DOHH2 (cell line): ENCODE results near the gene GOLGA1.

Experiments
- EZH2phosphoT487 ChIP-seq: fragments of 200-600 bp; sonication (generic); IDR thresholded peaks from 2 replicates; pipeline ENCODE4 v1.6.1; 2017; ENCODE audit warnings: borderline replicate concordance, mild to moderate bottlenecking, antibody characterized with exemption, low read length, moderate library complexity, mixed read lengths
- TF ChIP-seq, protein P1 (sequence below): fragments of 200-600 bp; sonication (generic); IDR thresholded peaks from one replicate; pipeline ENCODE4 v1.5.1; 2014; ENCODE audit warnings: antibody characterized with exemption, mild to moderate bottlenecking, low read depth, low read length; ENCODE audit not compliant: poor library complexity, severe bottlenecking

DNA sequence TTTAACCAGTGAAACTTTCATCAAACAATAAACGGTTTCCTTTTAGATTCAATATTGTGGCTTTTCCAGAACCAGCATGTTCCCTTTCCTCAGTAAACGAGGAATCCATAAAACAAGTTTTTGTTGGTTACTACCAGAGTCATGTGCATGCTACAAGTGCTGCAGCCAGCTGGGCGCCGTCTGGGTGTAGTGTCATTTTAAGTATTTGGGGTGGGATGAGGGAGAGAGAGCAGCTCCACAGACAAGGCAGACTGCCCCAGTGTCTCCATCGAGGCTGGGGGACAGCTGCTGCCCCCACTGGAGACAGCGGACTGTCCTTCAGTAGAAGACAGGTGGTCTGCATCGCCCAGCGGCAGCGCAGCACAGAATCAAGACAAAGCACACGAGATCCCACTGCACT lies 61.7 kb downstream of the GOLGA1 start:
- TF ChIP-seq, protein P1, sequence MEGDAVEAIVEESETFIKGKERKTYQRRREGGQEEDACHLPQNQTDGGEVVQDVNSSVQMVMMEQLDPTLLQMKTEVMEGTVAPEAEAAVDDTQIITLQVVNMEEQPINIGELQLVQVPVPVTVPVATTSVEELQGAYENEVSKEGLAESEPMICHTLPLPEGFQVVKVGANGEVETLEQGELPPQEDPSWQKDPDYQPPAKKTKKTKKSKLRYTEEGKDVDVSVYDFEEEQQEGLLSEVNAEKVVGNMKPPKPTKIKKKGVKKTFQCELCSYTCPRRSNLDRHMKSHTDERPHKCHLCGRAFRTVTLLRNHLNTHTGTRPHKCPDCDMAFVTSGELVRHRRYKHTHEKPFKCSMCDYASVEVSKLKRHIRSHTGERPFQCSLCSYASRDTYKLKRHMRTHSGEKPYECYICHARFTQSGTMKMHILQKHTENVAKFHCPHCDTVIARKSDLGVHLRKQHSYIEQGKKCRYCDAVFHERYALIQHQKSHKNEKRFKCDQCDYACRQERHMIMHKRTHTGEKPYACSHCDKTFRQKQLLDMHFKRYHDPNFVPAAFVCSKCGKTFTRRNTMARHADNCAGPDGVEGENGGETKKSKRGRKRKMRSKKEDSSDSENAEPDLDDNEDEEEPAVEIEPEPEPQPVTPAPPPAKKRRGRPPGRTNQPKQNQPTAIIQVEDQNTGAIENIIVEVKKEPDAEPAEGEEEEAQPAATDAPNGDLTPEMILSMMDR = no peak
- no peak for TF ChIP-seq EZH2phosphoT487
